HUDEP-2 (cell line): ENCODE data around the gene LIN9.
A peak's percentile ranks its signal among the peaks of the same experiment; 100 is the strongest.

ENCODE experiments used
- DNase-seq, 76 experiments: peaks; one replicate each; lab custom pipeline; 2025; ENCODE audit not compliant: unreplicated experiment in 76 of 76; lab: John Stamatoyannopoulos, UW

The LIN9 gene

GRCh38 chr1:226324479-226324878, 15.5 kb upstream of the LIN9 start:
- DNase-seq: no peak

- no peak for DNase-seq
Measured at GRCh38 chr1:226322986-226323385, 14.0 kb upstream of the LIN9 start.

- DNase-seq: no peak
Measured at GRCh38 chr1:226320930-226321329, 12.0 kb upstream of the LIN9 start.

GRCh38 chr1:226318471-226318870, 9.5 kb upstream of the LIN9 start:
- DNase-seq: no peak

- DNase-seq: no peak
Measured at GRCh38 chr1:226314055-226314454, 5.1 kb upstream of the LIN9 start.

- no peak for DNase-seq
Measured at GRCh38 chr1:226312065-226312464, 3.1 kb upstream of the LIN9 start.

GRCh38 chr1:226311376-226311775, 2.4 kb upstream of the LIN9 start:
- no peak for DNase-seq

- DNase-seq: no peak
Measured at GRCh38 chr1:226310637-226311195, 1.8 kb upstream of the LIN9 start.

- no peak for DNase-seq
Measured at GRCh38 chr1:226310245-226310540, 1.2 kb upstream of the LIN9 start.

GRCh38 chr1:226309398-226310244, 657 bp upstream of the LIN9 start:
- peak in 17 of 76 experiments; percentile 28 to 67 (median 55) for DNase-seq

- peak in 27 of 76 experiments; percentile 8 to 69 (median 32) for DNase-seq
Measured at GRCh38 chr1:226308166-226308722, 720 bp downstream of the LIN9 start.

GRCh38 chr1:226306425-226306824, 2.5 kb downstream of the LIN9 start:
- DNase-seq: no peak

GRCh38 chr1:226305184-226305583, 3.8 kb downstream of the LIN9 start:
- no peak for DNase-seq

GRCh38 chr1:226304291-226304955, 4.5 kb downstream of the LIN9 start:
- DNase-seq: no peak

- no peak for DNase-seq
Measured at GRCh38 chr1:226302731-226303130, 6.2 kb downstream of the LIN9 start.

- no peak for DNase-seq
Measured at GRCh38 chr1:226296911-226297310, 12.1 kb downstream of the LIN9 start.

GRCh38 chr1:226293553-226293920, 15.4 kb downstream of the LIN9 start:
- DNase-seq: no peak

- no peak for DNase-seq
Measured at GRCh38 chr1:226292874-226293552, 16.0 kb downstream of the LIN9 start.

- no peak for DNase-seq
Measured at GRCh38 chr1:226287587-226287986, 21.4 kb downstream of the LIN9 start.

GRCh38 chr1:226281058-226281457, 27.9 kb downstream of the LIN9 start:
- DNase-seq: no peak

GRCh38 chr1:226279498-226279897, 29.5 kb downstream of the LIN9 start:
- no peak for DNase-seq
